Transverse colon (tissue), 4 donors: ENCODE data around the gene BCO2.
A peak's percentile ranks its signal among the peaks of the same experiment; 100 is the strongest.

Source experiments
- CTCF ChIP-seq, 5 experiments: fragments of 200-600 bp in 3 of 5; fragments of 450-650 bp in 2 of 5; sonication (generic) in 3 of 5; IDR thresholded peaks; 1 replicate in 2 of 5; 2 replicates in 3 of 5; pipeline ENCODE4 v1.5.1; 2016 to 2017; ENCODE audit warnings: antibody characterized with exemption in 5 of 5, inconsistent platforms in 3 of 5, mild to moderate bottlenecking in 2 of 5, moderate library complexity in 1 of 5
- EP300 ChIP-seq: sonication (generic); formaldehyde crosslinking; IDR thresholded peaks from one replicate; pipeline ENCODE4 v1.6.1; 2017; ENCODE audit warnings: antibody characterized with exemption, low read depth
- POLR2A ChIP-seq: fragments of 450-650 bp; IDR thresholded peaks from one replicate; pipeline ENCODE4 v1.6.1; 2016; ENCODE audit warnings: antibody characterized with exemption, mild to moderate bottlenecking, moderate library complexity
- POLR2AphosphoS5 ChIP-seq, 3 donors: sonication (generic); formaldehyde crosslinking; IDR thresholded peaks; one replicate each; pipeline ENCODE4 v1.6.1; 2016; ENCODE audit warnings: antibody characterized with exemption in 3 of 3

DNA sequence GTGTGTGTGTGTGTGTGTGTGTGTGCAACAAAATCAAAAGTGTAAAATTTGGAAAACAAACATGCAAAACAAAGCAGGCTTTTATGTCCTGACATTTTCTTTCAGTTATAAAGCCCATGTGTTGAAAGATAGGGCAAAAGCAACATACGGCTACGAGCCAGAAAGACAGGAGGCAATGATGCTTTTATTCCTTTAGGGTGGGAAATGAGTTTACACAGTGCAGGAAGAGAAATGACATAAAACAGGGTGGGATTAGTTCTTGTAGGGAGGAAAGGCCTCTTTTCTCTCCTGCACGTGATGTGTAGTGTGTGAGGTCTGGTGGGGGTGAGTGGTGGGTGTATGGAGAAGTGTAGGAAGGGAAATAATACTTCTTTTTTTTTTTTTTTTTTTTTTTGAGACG lies 40.8 kb upstream of the BCO2 start:
- TF ChIP-seq POLR2AphosphoS5 (IDR thresholded peaks at IDR 0.05) (peak in 1 of 3 donors; percentile 57), CTCF (IDR thresholded peaks at IDR 0.05) (peak in 1 of 5 experiments; percentile 9), EP300 (no peak), POLR2A (no peak)
